PC-3 (cell line): ENCODE results near the gene ZBTB26. TPM values are rescaled to one million over a fixed set of nuclear protein-coding genes. Genes with fewer than 3 reads are reported as not detected.

Experiments
- ATAC-seq: fragments of 200-7000 bp; cut with Tn5 transposase; 2 replicates; pipeline ENCODE4 v1.9.1; 2020; ENCODE audit warnings: mild to moderate bottlenecking, moderate library complexity
- BruUV-seq: library from RNA; stranded (reverse); fragments of 400-500 nt; replicated peaks from 2 replicates; lab custom pipeline; 2021; lab: Mats Ljungman, UMichigan
- CTCF ChIA-PET: fragments of 300-600 bp; sonication (Branson Sonifier 250); formaldehyde crosslinking; loops from one replicate; lab custom pipeline; 2022; ENCODE audit warnings: antibody characterized with exemption; lab: Charles Lee
- POLR2A ChIA-PET: fragments of 300-600 bp; sonication (Branson Sonifier 250); formaldehyde crosslinking; loops from one replicate; lab custom pipeline; 2022; ENCODE audit warnings: antibody characterized with exemption; ENCODE audit not compliant: unreplicated experiment; lab: Charles Lee
- DNase-seq: peaks from one replicate; pipeline ENCODE4 v3.0.0-alpha.2; 2015
- H2AFZ ChIP-seq: fragments of 300-600 bp; sonication (generic); 2 replicates; pipeline ENCODE4 v1.6.0; 2016; ENCODE audit warnings: antibody characterized with exemption, low read length
- H3F3A ChIP-seq: fragments of 300-600 bp; sonication (generic); one replicate; pipeline ENCODE4 v1.6.0; 2017; ENCODE audit warnings: antibody characterized with exemption, low read length, control low read depth, mild to moderate bottlenecking; ENCODE audit not compliant: unreplicated experiment
- H3K27ac ChIP-seq: fragments of 300-600 bp; sonication (generic); 2 replicates; pipeline ENCODE4 v1.5.1; 2016; ENCODE audit warnings: mild to moderate bottlenecking, low read length
- H3K27me3 ChIP-seq: fragments of 300-600 bp; sonication (generic); 2 replicates; pipeline ENCODE4 v1.6.1; 2016; ENCODE audit warnings: low read length, mixed read lengths
- H3K36me3 ChIP-seq: fragments of 300-600 bp; sonication (generic); 2 replicates; pipeline ENCODE4 v1.6.1; 2016; ENCODE audit warnings: low read depth, mixed run types, low read length, mixed read lengths
- H3K4me1 ChIP-seq: fragments of 300-600 bp; sonication (generic); 2 replicates; pipeline ENCODE4 v1.5.1; 2016; ENCODE audit warnings: low read length; ENCODE audit not compliant: insufficient read depth
- H3K4me2 ChIP-seq: fragments of 300-600 bp; sonication (generic); 2 replicates; pipeline ENCODE4 v1.6.0; 2016; ENCODE audit warnings: low read length
- H3K4me3 ChIP-seq: fragments of 300-600 bp; sonication (generic); 2 replicates; pipeline ENCODE4 v1.5.1; 2016; ENCODE audit warnings: mild to moderate bottlenecking, low read length, mixed read lengths
- H3K79me2 ChIP-seq: fragments of 300-600 bp; sonication (generic); 2 replicates; pipeline ENCODE4 v1.6.1; 2017; ENCODE audit warnings: low read length, mixed read lengths
- H3K9ac ChIP-seq: fragments of 300-600 bp; sonication (generic); 2 replicates; pipeline ENCODE4 v1.6.0; 2016; ENCODE audit warnings: mild to moderate bottlenecking, low read length
- H3K9me2 ChIP-seq: fragments of 300-600 bp; sonication (generic); replicated peaks from 2 replicates; pipeline ENCODE4 v1.6.1; 2016; ENCODE audit warnings: mixed run types, low read length, mixed read lengths
- H3K9me3 ChIP-seq: fragments of 300-600 bp; sonication (generic); 2 replicates; pipeline ENCODE4 v1.6.1; 2016; ENCODE audit warnings: low read length, mixed read lengths
- H4K20me1 ChIP-seq: fragments of 300-600 bp; sonication (generic); 2 replicates; pipeline ENCODE4 v1.6.1; 2016; ENCODE audit warnings: low read length, mixed read lengths
- EZH2 ChIP-seq: fragments of 300-600 bp; sonication (generic); IDR thresholded peaks from one replicate; pipeline ENCODE4 v1.6.1; 2017; ENCODE audit warnings: antibody characterized with exemption, mild to moderate bottlenecking, low read length; ENCODE audit not compliant: unreplicated experiment
- EZH2phosphoT487 ChIP-seq: fragments of 300-600 bp; sonication (generic); IDR thresholded peaks from 2 replicates; pipeline ENCODE4 v1.6.1; 2018; ENCODE audit warnings: mild to moderate bottlenecking, antibody characterized with exemption, low read length, borderline replicate concordance
- intact Hi-C: fragments of 100-400 bp; cut with micrococcal nuclease; formaldehyde crosslinking; loops from 2 replicates; pipeline ENCODE4 v1.9.0; 2023
- total RNA-seq: library from RNA; depleted of rRNA; stranded (reverse); fragments of >200 nt; gene quantifications from 2 replicates; pipeline ENCODE4 v1.2.3, GENCODE V29; 2014
- TF ChIP-seq, protein P1 (sequence below): fragments of 300-600 bp; sonication (generic); conservative IDR thresholded peaks from 2 replicates; pipeline ENCODE4 v1.5.1; 2017; ENCODE audit warnings: antibody characterized with exemption, low read depth, mild to moderate bottlenecking, low read length

The ZBTB26 gene
- total RNA-seq, 1 experiment from 2014 or later: 1.6 TPM

DNA sequence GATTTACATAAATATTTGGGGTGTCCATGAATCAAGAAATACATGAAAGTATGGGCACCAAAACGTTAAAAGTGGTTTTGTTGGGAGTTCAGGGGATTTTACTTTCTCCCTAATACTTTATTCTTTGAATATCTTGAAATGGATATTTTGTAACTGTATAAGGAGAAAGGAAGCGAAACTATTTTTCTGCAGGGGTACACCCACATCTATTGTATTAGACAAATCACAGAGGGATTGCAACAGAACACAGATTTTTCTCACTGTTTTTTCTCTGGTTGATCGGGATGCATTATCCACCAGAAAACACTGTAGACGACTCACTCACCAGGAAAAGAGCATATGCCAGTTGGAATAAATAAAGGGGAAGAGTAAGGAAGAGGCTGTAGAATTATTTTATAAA lies 8.3 kb upstream of the ZBTB26 start:
- Histone ChIP-seq H3K4me1 (no peaks in the 10 kb centered on the region), H2AFZ (no peak overlapping the region), H3K4me2 (no peak overlapping the region), H3K79me2 (peaks cover 59% of the 10 kb centered on the region), H3K9me3 (no peaks in the 10 kb centered on the region), H3F3A (no peaks in the 10 kb centered on the region), H4K20me1 (no peaks in the 10 kb centered on the region; the same call in 1 of the 2 replicates), H3K36me3 (peaks cover 22% of the 10 kb centered on the region), H3K27ac (no peak overlapping the region), H3K27me3 (no peaks in the 10 kb centered on the region), H3K9me2 (no peaks in the 10 kb centered on the region), H3K9ac (no peak overlapping the region), H3K4me3 (no peak overlapping the region)
- intact Hi-C loops: no loop called here
- BruUV-seq: no TSS peak
- TF ChIP-seq, protein P1, sequence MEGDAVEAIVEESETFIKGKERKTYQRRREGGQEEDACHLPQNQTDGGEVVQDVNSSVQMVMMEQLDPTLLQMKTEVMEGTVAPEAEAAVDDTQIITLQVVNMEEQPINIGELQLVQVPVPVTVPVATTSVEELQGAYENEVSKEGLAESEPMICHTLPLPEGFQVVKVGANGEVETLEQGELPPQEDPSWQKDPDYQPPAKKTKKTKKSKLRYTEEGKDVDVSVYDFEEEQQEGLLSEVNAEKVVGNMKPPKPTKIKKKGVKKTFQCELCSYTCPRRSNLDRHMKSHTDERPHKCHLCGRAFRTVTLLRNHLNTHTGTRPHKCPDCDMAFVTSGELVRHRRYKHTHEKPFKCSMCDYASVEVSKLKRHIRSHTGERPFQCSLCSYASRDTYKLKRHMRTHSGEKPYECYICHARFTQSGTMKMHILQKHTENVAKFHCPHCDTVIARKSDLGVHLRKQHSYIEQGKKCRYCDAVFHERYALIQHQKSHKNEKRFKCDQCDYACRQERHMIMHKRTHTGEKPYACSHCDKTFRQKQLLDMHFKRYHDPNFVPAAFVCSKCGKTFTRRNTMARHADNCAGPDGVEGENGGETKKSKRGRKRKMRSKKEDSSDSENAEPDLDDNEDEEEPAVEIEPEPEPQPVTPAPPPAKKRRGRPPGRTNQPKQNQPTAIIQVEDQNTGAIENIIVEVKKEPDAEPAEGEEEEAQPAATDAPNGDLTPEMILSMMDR: no peak
- TF ChIP-seq EZH2 (no peak), EZH2phosphoT487 (no peak)
- ChIA-PET POLR2A (interaction anchor here (0.6 kb wide), 1 partner anchor 59 kb away, joined by 3 read pairs; no protein-coding TSS in a partner anchor), CTCF (no interaction called here)
- DNase-seq (no peak), ATAC-seq (no peak)

DNA sequence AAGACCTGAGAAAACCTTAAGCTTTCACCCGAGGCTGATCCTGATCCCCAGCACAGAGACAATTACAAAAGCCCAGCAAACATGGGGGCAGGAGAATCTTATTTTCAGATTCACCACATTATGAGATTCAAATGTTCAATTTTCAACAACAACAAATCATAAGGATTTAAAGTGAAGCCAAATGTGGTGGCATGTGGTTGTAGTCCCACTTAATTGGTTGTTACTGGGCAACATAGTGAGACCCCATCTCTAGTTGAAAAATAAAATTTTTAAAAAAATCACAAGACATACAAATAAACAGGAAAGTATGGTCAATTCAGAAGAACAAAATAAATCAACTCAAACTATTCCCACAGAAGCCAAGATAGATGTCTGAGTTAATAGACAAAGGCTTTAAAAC lies 5.6 kb upstream of the ZBTB26 start:
- Histone ChIP-seq H3K36me3 (peaks cover 22% of the 10 kb centered on the region), H3K27ac (no peak overlapping the region), H3F3A (no peaks in the 10 kb centered on the region), H3K9me3 (no peaks in the 10 kb centered on the region), H3K79me2 (peaks cover 59% of the 10 kb centered on the region), H3K4me3 (no peak overlapping the region), H4K20me1 (no peaks in the 10 kb centered on the region), H3K9ac (no peak overlapping the region), H3K9me2 (no peaks in the 10 kb centered on the region), H3K27me3 (no peaks in the 10 kb centered on the region), H2AFZ (no peak overlapping the region), H3K4me1 (peaks cover 3% of the 10 kb centered on the region; the same call in 1 of the 2 replicates), H3K4me2 (no peak overlapping the region)
- ATAC-seq: no peak
- no peak for TF ChIP-seq EZH2phosphoT487
- TF ChIP-seq EZH2: no peak
- TF ChIP-seq, protein P1: no peak
- ChIA-PET POLR2A (no interaction called here), CTCF (no interaction called here)
- no peak for DNase-seq
- BruUV-seq: no TSS peak
- intact Hi-C loops: no loop called here

DNA sequence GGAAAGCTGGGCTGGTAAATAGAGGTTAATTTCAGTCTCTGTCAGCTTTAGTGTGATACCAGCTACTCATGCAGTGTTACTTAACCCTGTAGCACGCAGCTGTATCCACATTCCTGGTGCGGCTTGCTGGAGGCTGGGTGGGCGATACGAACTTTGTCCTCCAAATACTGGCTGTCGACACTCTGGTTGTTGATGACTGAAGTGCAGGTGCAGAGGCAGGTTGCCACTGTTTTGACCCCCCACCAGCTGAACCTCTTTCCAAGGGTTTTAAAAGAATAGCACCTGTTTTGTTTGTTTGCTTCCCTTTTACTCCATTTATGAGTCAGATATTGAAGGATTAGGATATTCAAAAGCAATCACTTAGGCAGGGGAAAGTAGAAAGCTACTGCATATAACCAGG lies 5.2 kb upstream of the ZBTB26 start:
- Histone ChIP-seq H3K9me3 (no peaks in the 10 kb centered on the region), H3K9me2 (no peaks in the 10 kb centered on the region), H2AFZ (no peak overlapping the region), H3K79me2 (peaks cover 58% of the 10 kb centered on the region), H3K27ac (no peak overlapping the region), H3K27me3 (no peaks in the 10 kb centered on the region), H3K4me1 (peaks cover 3% of the 10 kb centered on the region; the same call in 1 of the 2 replicates), H3K4me2 (no peak overlapping the region), H3K36me3 (peaks cover 22% of the 10 kb centered on the region), H4K20me1 (no peaks in the 10 kb centered on the region), H3F3A (no peaks in the 10 kb centered on the region), H3K4me3 (no peak overlapping the region), H3K9ac (no peak overlapping the region)
- ChIA-PET POLR2A (no interaction called here), CTCF (no interaction called here)
- DNase-seq: no peak
- no peak for ATAC-seq
- TF ChIP-seq EZH2phosphoT487 (no peak), EZH2 (no peak)
- TF ChIP-seq, protein P1: no peak
- BruUV-seq: no TSS peak
- intact Hi-C loops: no loop called here
